Measurements from ENCODE around the gene CMTM1.

DNA sequence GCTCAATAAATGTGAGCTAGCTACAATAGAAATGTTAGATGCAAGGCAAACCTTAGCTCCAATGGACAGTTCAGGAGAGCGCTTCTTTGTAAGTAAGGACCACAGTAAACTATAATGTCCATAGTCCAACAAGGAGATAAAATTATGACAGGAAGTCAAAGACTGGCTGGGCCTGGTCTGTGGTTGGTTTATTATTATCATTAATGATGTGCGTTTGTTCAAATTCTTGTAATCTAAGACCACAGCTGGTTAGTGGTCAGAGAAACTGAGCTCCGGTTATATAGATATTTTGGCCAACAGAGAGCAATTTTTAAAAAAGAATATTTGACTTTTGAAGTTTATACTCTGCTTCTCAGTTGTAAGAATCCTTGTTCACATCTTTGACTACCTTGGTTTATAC lies 8.3 kb downstream of the CMTM1 start:
- no peak for TF ChIP-seq EZH2phosphoT487 (IDR thresholded peaks at IDR 0.05; ENCODE audit: low read depth, severe bottlenecking, unreplicated experiment)
- TF ChIP-seq, protein P1, sequence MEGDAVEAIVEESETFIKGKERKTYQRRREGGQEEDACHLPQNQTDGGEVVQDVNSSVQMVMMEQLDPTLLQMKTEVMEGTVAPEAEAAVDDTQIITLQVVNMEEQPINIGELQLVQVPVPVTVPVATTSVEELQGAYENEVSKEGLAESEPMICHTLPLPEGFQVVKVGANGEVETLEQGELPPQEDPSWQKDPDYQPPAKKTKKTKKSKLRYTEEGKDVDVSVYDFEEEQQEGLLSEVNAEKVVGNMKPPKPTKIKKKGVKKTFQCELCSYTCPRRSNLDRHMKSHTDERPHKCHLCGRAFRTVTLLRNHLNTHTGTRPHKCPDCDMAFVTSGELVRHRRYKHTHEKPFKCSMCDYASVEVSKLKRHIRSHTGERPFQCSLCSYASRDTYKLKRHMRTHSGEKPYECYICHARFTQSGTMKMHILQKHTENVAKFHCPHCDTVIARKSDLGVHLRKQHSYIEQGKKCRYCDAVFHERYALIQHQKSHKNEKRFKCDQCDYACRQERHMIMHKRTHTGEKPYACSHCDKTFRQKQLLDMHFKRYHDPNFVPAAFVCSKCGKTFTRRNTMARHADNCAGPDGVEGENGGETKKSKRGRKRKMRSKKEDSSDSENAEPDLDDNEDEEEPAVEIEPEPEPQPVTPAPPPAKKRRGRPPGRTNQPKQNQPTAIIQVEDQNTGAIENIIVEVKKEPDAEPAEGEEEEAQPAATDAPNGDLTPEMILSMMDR (IDR thresholded peaks at IDR 0.05; ENCODE audit: poor library complexity): no peak

Measured in hepatocyte (in vitro differentiated cells).